Central memory CD8-positive, alpha-beta T cell (primary cell): ENCODE data around the gene KEAP1.
"Not testable (repeated sequence)": the region's sequence is repeated elsewhere in the genome, so short reads cannot be mapped to it uniquely, and the experiment has no call there.

ENCODE experiments used
- ATAC-seq: fragments of 150-1000 bp; cut with Tn5 transposase; replicated peaks from 2 replicates; pipeline ENCODE4 v1.10.0; 2022; ENCODE audit warnings: mild to moderate bottlenecking, moderate FRiP score, moderate number of reproducible peaks; ENCODE audit not compliant: poor library complexity, severe bottlenecking; ENCODE audit errors: extremely low read depth
- DNase-seq, 2 donors: peaks; one replicate each; pipeline ENCODE4 v3.0.0; 2021; ENCODE audit warnings: low spot score in 2 of 2
- H3K27ac Mint-ChIP-seq: one replicate; pipeline ENCODE4 v1.8.0; 2022; ENCODE audit warnings: low read depth, mild to moderate bottlenecking, moderate library complexity, mixed read lengths
- H3K27me3 Mint-ChIP-seq: one replicate; pipeline ENCODE4 v1.8.0; 2022; ENCODE audit warnings: mixed read lengths
- H3K36me3 Mint-ChIP-seq: one replicate; pipeline ENCODE4 v1.8.0; 2022; ENCODE audit warnings: mild to moderate bottlenecking, moderate library complexity, mixed read lengths; ENCODE audit not compliant: insufficient read depth
- H3K4me1 Mint-ChIP-seq: one replicate; pipeline ENCODE4 v1.8.0; 2022; ENCODE audit warnings: mixed read lengths
- H3K4me3 Mint-ChIP-seq: one replicate; pipeline ENCODE4 v1.8.0; 2022; ENCODE audit warnings: mild to moderate bottlenecking, moderate library complexity, mixed read lengths
- H3K9me3 Mint-ChIP-seq: one replicate; pipeline ENCODE4 v1.8.0; 2022; ENCODE audit warnings: mixed read lengths

Gene KEAP1

DNA sequence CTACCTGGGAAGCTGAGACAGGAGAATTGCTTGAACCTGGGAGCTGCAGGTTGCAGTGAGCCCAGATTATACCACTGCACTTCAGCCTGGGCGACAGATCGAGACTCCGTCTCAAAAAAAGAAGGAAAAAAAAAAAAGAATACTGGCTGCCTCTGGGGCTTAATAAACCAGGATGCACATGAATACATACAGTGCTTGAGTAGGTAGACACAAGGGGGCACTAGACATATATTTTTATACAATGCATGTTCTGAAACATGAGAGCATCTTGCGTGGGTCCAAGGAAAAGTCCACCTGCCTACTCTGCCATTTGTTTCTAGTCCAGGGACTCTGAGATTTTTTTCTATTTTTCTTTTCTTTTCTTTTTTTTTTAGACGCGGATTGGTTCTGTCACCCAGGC is 31.2 kb downstream of the KEAP1 start:
- no peaks in the 10 kb centered on the region for H3K27me3 Mint-ChIP-seq
- no peak overlapping the region for H3K27ac Mint-ChIP-seq
- peak; percentile 40 for ATAC-seq
- no peaks in the 10 kb centered on the region for H3K4me1 Mint-ChIP-seq
- H3K9me3 Mint-ChIP-seq, result no peaks in the 10 kb centered on the region
- DNase-seq, result no peak
- peaks cover 2% of the 10 kb centered on the region for H3K36me3 Mint-ChIP-seq
- no peak overlapping the region for H3K4me3 Mint-ChIP-seq

DNA sequence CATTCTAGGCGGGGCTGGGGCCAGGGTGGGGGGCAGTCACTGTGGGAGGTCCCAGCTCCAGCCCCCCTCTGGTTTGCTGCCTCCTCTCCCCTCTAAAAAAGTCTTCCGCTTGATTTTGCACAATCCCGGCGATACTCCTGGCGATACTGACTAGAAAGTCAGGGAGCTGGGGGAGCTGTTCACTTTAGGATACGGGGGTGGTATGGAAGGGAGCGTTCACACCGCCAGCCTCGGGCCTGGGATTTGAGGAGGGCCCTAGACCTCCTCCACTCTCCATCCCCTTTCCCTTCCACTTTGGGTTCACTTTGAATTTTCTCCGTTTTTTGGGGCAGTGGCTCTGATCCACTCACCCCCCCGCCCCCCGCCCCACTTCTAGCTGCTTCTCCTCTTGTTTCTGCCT is 35.0 kb downstream of the KEAP1 start:
- no peak overlapping the region for H3K4me3 Mint-ChIP-seq
- H3K27me3 Mint-ChIP-seq, result no peaks in the 10 kb centered on the region
- H3K36me3 Mint-ChIP-seq, result peaks cover 6% of the 10 kb centered on the region
- DNase-seq, result no peak
- no peak for ATAC-seq
- no peaks in the 10 kb centered on the region for H3K4me1 Mint-ChIP-seq
- H3K9me3 Mint-ChIP-seq, result no peaks in the 10 kb centered on the region
- H3K27ac Mint-ChIP-seq, result no peak overlapping the region

DNA sequence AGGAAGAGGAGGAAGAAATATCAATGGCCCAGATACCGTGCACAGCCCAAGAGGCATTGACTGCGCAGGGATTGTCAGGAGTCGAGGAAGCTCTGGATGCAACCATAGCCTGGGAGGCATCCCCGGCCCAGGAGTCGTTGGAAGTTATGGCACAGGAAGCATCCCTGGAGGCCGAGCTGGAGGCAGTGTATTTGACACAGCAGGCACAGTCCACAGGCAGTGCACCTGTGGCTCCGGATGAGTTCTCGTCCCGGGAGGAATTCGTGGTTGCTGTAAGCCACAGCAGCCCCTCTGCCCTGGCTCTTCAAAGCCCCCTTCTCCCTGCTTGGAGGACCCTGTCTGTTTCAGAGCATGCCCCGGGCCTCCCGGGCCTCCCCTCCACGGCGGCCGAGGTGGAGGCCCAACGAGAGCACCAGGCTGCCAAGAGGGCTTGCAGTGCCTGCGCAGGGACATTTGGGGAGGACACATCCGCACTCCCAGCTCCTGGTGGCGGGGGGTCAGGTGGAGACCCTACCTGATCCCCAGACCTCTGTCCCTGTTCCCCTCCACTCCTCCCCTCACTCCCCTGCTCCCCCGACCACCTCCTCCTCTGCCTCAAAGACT is 36.0 kb downstream of the KEAP1 start:
- Mint-ChIP-seq H3K4me1 (no peaks in the 10 kb centered on the region), H3K4me3 (no peak overlapping the region), H3K27ac (no peak overlapping the region), H3K36me3 (peaks cover 10% of the 10 kb centered on the region), H3K27me3 (no peaks in the 10 kb centered on the region), H3K9me3 (no peaks in the 10 kb centered on the region)
- no peak for DNase-seq
- ATAC-seq, result no peak

DNA sequence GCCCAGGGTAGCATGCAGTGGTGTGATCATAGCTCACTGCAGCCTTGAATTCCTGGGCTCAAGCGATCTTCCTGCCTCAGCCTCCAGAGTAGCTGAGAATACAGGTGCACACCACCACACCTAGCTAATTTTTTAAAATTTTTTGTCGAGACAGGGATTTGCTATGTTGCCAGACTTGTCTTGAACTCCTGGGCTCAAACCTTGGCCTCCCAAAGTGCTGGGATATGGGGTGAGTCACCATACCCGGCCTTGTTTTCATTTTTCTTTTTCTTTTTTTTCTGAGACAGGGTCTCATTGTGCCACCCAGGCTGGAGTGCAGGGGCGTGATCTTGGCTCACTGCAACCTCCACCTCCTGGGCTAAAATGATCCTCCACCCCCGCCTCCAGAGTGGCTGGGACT is 38.7 kb downstream of the KEAP1 start:
- Mint-ChIP-seq H3K4me1 (no peaks in the 10 kb centered on the region), H3K27ac (no peak overlapping the region), H3K9me3 (no peaks in the 10 kb centered on the region), H3K27me3 (no peaks in the 10 kb centered on the region), H3K36me3 (peaks cover 10% of the 10 kb centered on the region), H3K4me3 (no peak overlapping the region)
- DNase-seq (no peak), ATAC-seq (no peak)

DNA sequence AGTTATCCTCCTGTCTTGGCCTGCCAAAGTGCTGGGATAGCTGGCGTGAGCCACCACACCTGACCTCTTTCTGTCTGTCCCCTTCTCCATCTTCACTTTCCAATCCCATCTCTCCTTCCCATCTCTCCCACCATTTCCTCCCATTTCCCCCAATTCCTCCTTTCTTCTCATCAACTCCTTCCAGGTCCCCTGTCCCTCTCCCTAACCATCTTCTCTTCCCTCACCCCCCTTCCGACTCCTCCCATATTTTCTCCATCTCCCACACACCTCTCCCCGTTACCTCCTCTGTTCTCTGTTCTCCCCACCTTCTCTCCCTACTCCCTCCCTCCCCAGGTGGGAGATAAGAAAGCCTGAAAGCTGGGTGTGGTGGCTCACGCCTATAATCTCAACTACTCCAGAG is 40.6 kb downstream of the KEAP1 start:
- H3K4me3 Mint-ChIP-seq, result peak overlapping the region; percentile 53
- DNase-seq (no peak), ATAC-seq (no peak)
- H3K36me3 Mint-ChIP-seq, result peaks cover 7% of the 10 kb centered on the region
- H3K4me1 Mint-ChIP-seq, result no peaks in the 10 kb centered on the region
- H3K27ac Mint-ChIP-seq, result peak overlapping the region; percentile 26
- no peaks in the 10 kb centered on the region for H3K27me3 Mint-ChIP-seq
- H3K9me3 Mint-ChIP-seq, result no peaks in the 10 kb centered on the region

DNA sequence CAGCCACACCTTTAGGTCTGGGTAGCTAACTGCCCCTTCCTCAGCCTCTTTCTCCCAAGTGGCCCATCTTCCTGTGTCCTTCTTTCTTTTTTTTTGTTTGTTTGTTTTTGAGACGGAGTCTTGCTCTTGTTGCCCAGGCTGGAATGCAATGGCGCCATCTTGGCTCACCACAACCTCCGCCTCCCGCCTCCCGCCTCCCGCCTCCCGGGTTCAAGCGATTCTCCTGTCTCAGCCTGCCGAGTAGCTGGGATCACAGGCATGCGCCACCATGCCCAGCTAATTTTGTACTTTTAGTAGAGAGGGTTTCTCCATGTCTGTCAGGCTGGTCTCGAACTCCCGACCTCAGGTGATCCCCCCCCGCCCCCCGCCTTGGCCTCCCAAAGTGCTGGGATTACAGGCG is 41.1 kb downstream of the KEAP1 start:
- not testable (repeated sequence) for H3K27ac Mint-ChIP-seq

DNA sequence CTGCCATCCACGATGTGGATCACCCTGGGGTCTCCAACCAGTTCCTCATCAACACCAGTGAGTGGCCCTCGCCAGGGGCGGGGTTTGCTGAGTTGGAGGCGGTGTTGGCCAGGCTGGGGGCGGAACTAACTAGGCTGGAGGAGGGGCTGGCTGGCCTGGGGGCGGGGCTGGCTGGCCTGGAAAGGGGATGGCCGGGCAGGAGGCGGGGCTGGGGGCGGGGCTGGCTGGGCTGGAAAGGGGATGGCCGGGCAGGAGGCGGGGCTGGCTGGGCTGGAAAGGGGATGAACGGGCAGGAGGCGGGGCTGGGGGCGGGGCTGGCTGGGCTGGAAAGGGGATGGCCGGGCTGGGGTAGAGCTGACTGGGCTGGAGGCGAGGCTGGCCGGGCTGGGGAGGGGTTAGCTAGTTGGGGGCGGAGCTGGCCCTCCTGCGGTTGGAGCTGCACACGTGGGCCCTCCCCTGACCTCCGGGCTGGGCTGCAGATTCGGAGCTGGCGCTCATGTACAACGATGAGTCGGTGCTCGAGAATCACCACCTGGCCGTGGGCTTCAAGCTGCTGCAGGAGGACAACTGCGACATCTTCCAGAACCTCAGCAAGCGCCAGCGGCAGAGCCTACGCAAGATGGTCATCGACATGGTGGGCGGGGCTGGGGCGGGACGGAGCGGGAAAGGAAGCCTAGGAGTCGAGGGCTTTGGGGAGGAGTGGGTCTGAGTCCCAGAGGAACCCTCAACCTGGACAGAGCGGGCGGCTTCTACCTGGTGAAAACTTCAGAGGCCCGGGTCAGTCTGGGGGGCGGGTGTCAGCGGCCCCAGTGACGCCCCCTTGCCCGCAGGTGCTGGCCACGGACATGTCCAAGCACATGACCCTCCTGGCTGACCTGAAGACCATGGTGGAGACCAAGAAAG is 41.9 kb downstream of the KEAP1 start:
- Mint-ChIP-seq H3K27ac (no peak overlapping the region), H3K36me3 (peaks cover 7% of the 10 kb centered on the region), H3K27me3 (no peaks in the 10 kb centered on the region), H3K4me1 (no peaks in the 10 kb centered on the region), H3K9me3 (no peaks in the 10 kb centered on the region), H3K4me3 (peak overlapping the region; percentile 53)
- DNase-seq, result peak; percentile 78
- ATAC-seq, result peak; percentile 89

More for the DNA sequence above, 41.1 kb downstream of the KEAP1 start:
- H3K9me3 Mint-ChIP-seq, DNase-seq, H3K36me3 Mint-ChIP-seq, ATAC-seq, H3K4me1 Mint-ChIP-seq, H3K27me3 Mint-ChIP-seq: not testable (repeated sequence)
- H3K4me3 Mint-ChIP-seq, result peak overlapping the region; percentile 53

DNA sequence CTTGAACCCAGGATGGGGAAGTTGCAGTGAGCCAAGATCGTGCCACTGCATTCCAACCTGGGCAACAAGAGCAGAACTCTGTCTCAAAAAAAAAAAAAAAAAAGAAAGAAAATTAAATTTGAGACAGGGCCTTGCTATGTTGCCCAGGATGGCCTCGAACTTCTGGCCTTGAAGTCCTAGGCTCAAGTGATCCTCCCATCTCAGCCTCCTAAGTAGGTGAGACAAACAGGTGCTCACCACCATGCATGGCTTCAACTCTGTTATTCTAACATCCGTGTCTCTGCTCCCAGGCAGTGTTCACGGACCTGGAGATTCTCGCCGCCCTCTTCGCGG is 42.5 kb downstream of the KEAP1 start:
- H3K27ac Mint-ChIP-seq, result no peak overlapping the region
- peak overlapping the region; percentile 53 for H3K4me3 Mint-ChIP-seq
- no peaks in the 10 kb centered on the region for H3K27me3 Mint-ChIP-seq
- no peaks in the 10 kb centered on the region for H3K9me3 Mint-ChIP-seq
- peak; percentile 17 for ATAC-seq
- peaks cover 7% of the 10 kb centered on the region for H3K36me3 Mint-ChIP-seq
- DNase-seq, result peak in 1 of 2 donors; percentile 11
- no peaks in the 10 kb centered on the region for H3K4me1 Mint-ChIP-seq

DNA sequence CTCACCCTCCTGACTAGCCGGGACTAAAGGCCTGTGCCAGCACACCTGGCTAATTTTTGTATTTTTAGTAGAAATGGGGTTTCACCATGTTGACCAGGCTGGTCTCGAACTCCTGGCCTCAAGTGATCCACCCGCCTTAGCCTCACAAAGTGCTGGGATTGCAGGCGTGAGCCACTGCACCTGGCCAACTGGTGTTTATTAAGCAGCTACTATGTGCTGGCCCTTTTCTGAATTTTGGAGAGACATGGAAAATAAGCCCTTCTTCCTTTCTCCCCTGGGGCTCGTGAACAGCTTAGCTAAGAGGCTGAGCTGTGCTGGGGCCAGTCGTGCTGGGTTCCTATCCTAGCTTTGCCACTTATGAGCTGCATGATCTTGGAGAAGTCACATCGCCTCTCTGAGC is 44.4 kb downstream of the KEAP1 start:
- not testable (repeated sequence) for H3K36me3 Mint-ChIP-seq, H3K4me1 Mint-ChIP-seq, H3K27me3 Mint-ChIP-seq, DNase-seq, ATAC-seq, H3K4me3 Mint-ChIP-seq, H3K9me3 Mint-ChIP-seq, H3K27ac Mint-ChIP-seq

DNA sequence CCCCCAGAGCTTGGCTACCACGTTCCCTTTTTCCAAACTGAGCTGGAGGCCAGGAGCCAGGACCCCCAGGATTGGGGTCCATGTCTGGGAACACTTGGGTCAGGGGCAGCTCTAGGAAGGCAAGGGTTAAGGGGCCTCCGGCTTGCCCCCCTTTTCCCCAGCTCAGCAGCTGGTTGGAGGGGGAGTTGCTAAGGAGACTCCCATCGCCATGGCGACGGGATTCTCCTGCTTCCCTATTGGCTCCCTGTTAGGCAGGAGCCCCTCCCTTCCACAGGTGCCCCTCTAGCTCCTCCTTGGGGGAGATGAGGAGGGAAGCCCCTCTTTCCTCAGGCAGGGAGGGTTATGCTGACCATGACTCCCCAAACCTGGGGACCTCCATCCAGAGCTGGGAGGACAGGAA is 48.9 kb downstream of the KEAP1 start:
- DNase-seq, result no peak
- Mint-ChIP-seq H3K4me1 (peaks cover 6% of the 10 kb centered on the region), H3K9me3 (no peaks in the 10 kb centered on the region), H3K27ac (no peak overlapping the region), H3K4me3 (no peak overlapping the region), H3K27me3 (no peaks in the 10 kb centered on the region), H3K36me3 (peaks cover 1% of the 10 kb centered on the region)
- no peak for ATAC-seq

DNA sequence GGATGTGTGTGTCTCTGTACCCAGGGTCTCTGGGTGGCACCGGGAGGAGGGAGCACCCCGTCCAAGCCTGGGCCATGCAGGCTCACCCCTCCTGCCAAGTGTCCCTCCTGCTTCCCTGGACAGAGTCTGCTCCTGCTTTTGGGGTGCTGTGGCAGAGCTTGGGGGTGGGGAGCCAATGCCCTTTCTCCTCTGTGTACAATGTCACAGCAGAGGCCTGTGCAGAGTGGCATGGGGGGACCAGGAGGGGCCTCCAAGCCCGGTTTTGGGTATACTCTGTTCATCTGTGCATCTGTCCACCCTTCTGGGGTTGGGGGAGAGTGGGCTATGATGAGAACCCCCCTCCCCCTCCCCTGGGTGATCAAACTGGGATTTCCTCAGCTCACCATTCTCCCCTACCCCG is 49.3 kb downstream of the KEAP1 start:
- H3K27ac Mint-ChIP-seq, result no peak overlapping the region
- H3K4me1 Mint-ChIP-seq, result peaks cover 6% of the 10 kb centered on the region
- H3K4me3 Mint-ChIP-seq, result no peak overlapping the region
- peaks cover 3% of the 10 kb centered on the region for H3K36me3 Mint-ChIP-seq
- ATAC-seq, result no peak
- no peaks in the 10 kb centered on the region for H3K27me3 Mint-ChIP-seq
- no peak for DNase-seq
- no peaks in the 10 kb centered on the region for H3K9me3 Mint-ChIP-seq

DNA sequence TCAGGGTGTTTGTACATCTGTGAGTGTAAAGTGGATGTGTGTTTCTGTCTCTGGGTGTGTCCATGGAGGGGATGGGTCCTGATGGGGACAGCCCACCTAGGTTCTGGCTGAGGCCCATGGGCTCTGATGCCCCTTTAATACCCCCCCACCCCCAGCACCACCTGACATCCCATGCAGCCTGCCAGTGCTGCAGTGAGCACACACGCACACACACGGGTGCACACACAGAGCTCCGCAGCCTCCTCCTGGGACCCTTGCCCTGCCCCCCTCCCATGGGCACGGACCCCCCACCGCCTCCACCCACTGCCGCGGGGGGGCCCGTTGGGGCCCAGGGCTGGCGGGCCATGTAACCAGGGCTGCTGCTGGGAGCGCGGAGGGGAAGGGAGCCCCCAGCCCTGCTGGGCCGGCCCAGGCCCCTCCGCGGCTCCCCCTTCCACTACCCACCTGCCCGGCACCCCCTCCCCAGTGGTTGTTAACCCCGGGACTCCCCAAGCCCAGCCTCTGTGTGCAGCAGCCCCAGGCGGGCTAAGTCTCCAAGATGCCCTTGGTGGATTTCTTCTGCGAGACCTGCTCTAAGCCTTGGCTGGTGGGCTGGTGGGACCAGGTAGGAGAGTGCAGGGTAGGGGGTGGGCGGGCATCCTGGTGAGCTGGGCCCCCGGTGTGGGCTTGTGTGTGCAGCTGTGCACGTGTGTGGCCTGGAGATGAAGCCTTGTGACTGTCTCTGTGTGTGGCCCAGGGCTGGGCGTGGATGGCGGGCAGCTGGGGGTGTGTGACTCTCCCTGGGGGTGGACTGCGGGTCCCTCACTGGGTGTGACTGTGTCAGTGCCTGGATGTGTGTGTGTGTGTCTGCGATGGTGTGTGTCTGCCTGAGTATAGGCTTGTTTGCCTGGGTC is 50.2 kb downstream of the KEAP1 start:
- Mint-ChIP-seq H3K27ac (no peak overlapping the region), H3K27me3 (no peaks in the 10 kb centered on the region), H3K9me3 (no peaks in the 10 kb centered on the region), H3K4me1 (peaks cover 6% of the 10 kb centered on the region), H3K4me3 (no peak overlapping the region), H3K36me3 (peaks cover 6% of the 10 kb centered on the region)
- DNase-seq, result no peak
- ATAC-seq, result no peak
